Stimulated activated CD4-positive, alpha-beta T cell treated with anti-CD3 and anti-CD28 coated beads, Interleukin-15, amount 100 ng/mL, for 1 hour (primary cell): ENCODE data around the gene GANAB.

ENCODE experiments used
- DNase-seq, 2 donors: peaks; one replicate each; pipeline ENCODE4 v3.0.0-alpha.2; 2020; ENCODE audit warnings: low read depth in 1 of 2, low spot score in 1 of 2

Gene GANAB

DNA sequence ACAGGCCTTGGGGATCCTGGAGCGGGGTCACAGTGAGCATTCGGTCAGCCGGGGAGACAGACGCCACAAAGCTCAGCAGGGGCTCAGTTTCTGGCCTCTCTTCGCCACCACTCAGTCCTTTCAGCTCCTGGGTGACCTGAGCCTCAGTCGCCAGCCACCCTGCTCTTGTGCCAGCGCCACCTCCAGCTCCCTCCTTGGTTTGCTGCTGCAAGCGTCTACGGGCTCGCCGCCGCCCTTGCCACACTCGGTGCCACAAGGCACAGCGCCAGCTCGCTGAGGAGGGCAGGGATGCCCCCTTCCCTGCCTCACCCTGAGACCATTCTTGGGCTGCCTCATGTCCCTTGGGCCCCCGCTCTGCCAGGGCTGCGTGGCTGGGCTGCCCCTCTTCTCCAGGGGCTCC is 71.3 kb downstream of the GANAB start:
- no peak for DNase-seq
